Measurements from ENCODE around the gene PRDM4.

PRDM4 gene

DNA sequence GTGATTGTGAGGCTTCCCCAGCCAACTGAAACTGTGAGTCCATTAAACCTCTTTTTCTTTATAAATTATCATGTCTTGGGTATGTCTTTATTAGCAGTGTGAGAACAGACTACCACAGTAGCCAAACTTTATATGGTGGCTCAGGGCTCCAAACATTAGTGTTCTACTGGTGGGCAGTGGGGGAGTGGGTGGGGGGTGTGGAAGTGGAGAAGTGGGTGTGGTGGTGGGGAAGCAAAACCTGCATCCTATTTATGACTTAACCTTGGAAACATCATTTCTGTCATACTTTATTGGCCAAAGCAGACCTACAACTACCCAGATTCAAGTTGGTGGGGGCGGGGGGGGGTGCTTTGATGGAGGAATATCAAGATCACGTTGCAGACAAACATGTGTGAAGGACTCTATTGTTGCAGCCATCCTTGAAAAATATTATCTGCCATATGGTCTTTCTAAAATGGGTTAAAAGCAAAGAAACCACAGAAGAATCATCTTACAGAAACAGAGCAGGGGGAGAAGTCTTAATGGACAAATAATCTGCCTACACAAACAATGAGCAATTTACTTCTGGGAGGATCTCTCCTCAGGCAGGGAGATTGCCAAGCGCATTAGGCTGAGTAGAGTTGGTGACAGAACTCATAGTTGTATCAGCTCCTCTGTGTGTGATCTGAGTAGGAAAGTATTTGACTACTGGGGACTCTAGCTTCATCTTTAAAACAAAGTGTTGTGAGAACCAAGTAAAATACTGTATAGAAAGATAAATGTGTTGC lies 76.7 kb downstream of the PRDM4 start:
- no peak for DNase-seq

Measured in femur (tissue), 1 donor.